WTC11 (cell line): ENCODE measurements around the gene SMAD7. TPM values are rescaled to one million over a fixed set of nuclear protein-coding genes. Genes with fewer than 3 reads are reported as not detected.
"Not testable (repeated sequence)": the region's sequence is repeated elsewhere in the genome, so short reads cannot be mapped to it uniquely, and the experiment has no call there.

Experiments
- ATAC-seq: fragments of 200-7000 bp; cut with Tn5 transposase; 2 replicates; pipeline ENCODE4 v1.10.0; 2021; ENCODE audit warnings: mild to moderate bottlenecking, moderate library complexity
- CTCF ChIA-PET: fragments of 300-600 bp; sonication (Branson Sonifier 250); formaldehyde crosslinking; loops from one replicate; lab custom pipeline; 2021; ENCODE audit warnings: antibody characterized with exemption; lab: Charles Lee
- POLR2A ChIA-PET: fragments of 350-600 bp; sonication (Branson Sonifier 250); formaldehyde crosslinking; loops from one replicate; lab custom pipeline; 2021; ENCODE audit warnings: antibody characterized with exemption; lab: Charles Lee
- DNase-seq: peaks from one replicate; pipeline ENCODE4 v3.0.0; 2021; ENCODE audit warnings: low spot score
- H3K27ac Mint-ChIP-seq: 2 replicates; pipeline ENCODE4 v1.8.0; 2021; ENCODE audit warnings: mixed read lengths
- H3K27me3 Mint-ChIP-seq: 2 replicates; pipeline ENCODE4 v1.8.0; 2021; ENCODE audit warnings: low read depth, mild to moderate bottlenecking, moderate library complexity, mixed read lengths
- H3K36me3 Mint-ChIP-seq: 2 replicates; pipeline ENCODE4 v1.8.0; 2021; ENCODE audit warnings: mixed read lengths
- H3K4me1 Mint-ChIP-seq: 2 replicates; pipeline ENCODE4 v1.8.0; 2022; ENCODE audit warnings: mixed read lengths
- H3K4me3 Mint-ChIP-seq: 2 replicates; pipeline ENCODE4 v1.8.0; 2021; ENCODE audit warnings: mild to moderate bottlenecking, moderate library complexity, mixed read lengths
- H3K9me3 Mint-ChIP-seq: 2 replicates; pipeline ENCODE4 v1.8.0; 2021; ENCODE audit warnings: mixed read lengths
- FOXP1 ChIP-seq: sonication (generic); formaldehyde crosslinking; IDR thresholded peaks from 2 replicates; pipeline ENCODE4 v1.8.0; 2022; ENCODE audit warnings: missing genetic modification reagents, mild to moderate bottlenecking, moderate library complexity, borderline replicate concordance
- GABPB1 ChIP-seq: sonication (generic); formaldehyde crosslinking; IDR thresholded peaks from 2 replicates; pipeline ENCODE4 v1.8.1; 2023; ENCODE audit warnings: mild to moderate bottlenecking, missing genetic modification reagents
- GRHL2 ChIP-seq: fragments of 250-450 bp; sonication (Bioruptor Pico); IDR thresholded peaks from 2 replicates; pipeline ENCODE4 v1.8.0; 2022; ENCODE audit warnings: mild to moderate bottlenecking, moderate library complexity; ENCODE audit not compliant: insufficient replicate concordance, severe bottlenecking
- HMGA2 ChIP-seq: fragments of 250-450 bp; sonication (Bioruptor Pico); IDR thresholded peaks from 2 replicates; pipeline ENCODE4 v1.4.0; 2021; ENCODE audit warnings: mild to moderate bottlenecking, moderate library complexity
- MXD4 ChIP-seq: fragments of 250-450 bp; sonication (Bioruptor Pico); IDR thresholded peaks from 2 replicates; pipeline ENCODE4 v1.8.0; 2021; ENCODE audit warnings: mild to moderate bottlenecking, moderate library complexity, borderline replicate concordance
- MYBL2 ChIP-seq: sonication (generic); formaldehyde crosslinking; IDR thresholded peaks from 2 replicates; pipeline ENCODE4 v1.8.1; 2023; ENCODE audit warnings: mild to moderate bottlenecking, moderate library complexity, missing genetic modification reagents
- NFATC4 ChIP-seq: fragments of 250-450 bp; sonication (Bioruptor Pico); IDR thresholded peaks from 2 replicates; pipeline ENCODE4 v1.9.0; 2021; ENCODE audit warnings: mild to moderate bottlenecking
- PRRX2 ChIP-seq: fragments of 250-450 bp; sonication (Bioruptor Pico); IDR thresholded peaks from 2 replicates; pipeline ENCODE4 v1.8.0; 2021; ENCODE audit warnings: mild to moderate bottlenecking
- ZNF121 ChIP-seq: sonication (generic); formaldehyde crosslinking; IDR thresholded peaks from 2 replicates; pipeline ENCODE4 v1.8.0; 2023; ENCODE audit warnings: missing genetic modification reagents
- ZNF138 ChIP-seq: sonication (generic); formaldehyde crosslinking; conservative IDR thresholded peaks from 2 replicates; pipeline ENCODE4 v1.8.1; 2022; ENCODE audit warnings: mild to moderate bottlenecking, moderate library complexity, missing genetic modification reagents
- ZNF232 ChIP-seq: sonication (generic); formaldehyde crosslinking; IDR thresholded peaks from 2 replicates; pipeline ENCODE4 v1.8.0; 2022; ENCODE audit warnings: mild to moderate bottlenecking, missing genetic modification reagents
- ZNF396 ChIP-seq: fragments of 250-450 bp; sonication (Bioruptor Pico); IDR thresholded peaks from 2 replicates; pipeline ENCODE4 v1.8.0; 2021; ENCODE audit warnings: mild to moderate bottlenecking, moderate library complexity, borderline replicate concordance
- ZNF416 ChIP-seq: fragments of 250-450 bp; sonication (Bioruptor Pico); IDR thresholded peaks from 2 replicates; pipeline ENCODE4 v1.9.0; 2021; ENCODE audit warnings: mild to moderate bottlenecking, inconsistent platforms
- ZNF423 ChIP-seq: fragments of 250-450 bp; sonication (Bioruptor Pico); IDR thresholded peaks from 2 replicates; pipeline ENCODE4 v2.1.2; 2022; ENCODE audit warnings: mild to moderate bottlenecking, moderate library complexity
- ZNF671 ChIP-seq: fragments of 250-450 bp; sonication (Bioruptor Pico); IDR thresholded peaks from 2 replicates; pipeline ENCODE4 v1.8.0; 2021; ENCODE audit warnings: mild to moderate bottlenecking
- total RNA-seq: library from RNA; stranded (reverse); gene quantifications from 3 replicates; pipeline ENCODE4 v1.2.3, GENCODE V29; 2021
- TF ChIP-seq, protein P1 (sequence below): sonication (generic); formaldehyde crosslinking; IDR thresholded peaks from 2 replicates; pipeline ENCODE4 v1.8.1; 2023; ENCODE audit warnings: mild to moderate bottlenecking, missing genetic modification reagents, moderate library complexity
- TF ChIP-seq, protein P2 (sequence below): fragments of 250-450 bp; sonication (Bioruptor Pico); IDR thresholded peaks from 2 replicates; pipeline ENCODE4 v1.9.0; 2021; ENCODE audit warnings: moderate library complexity, mild to moderate bottlenecking, inconsistent platforms, borderline replicate concordance
- TF ChIP-seq, protein P3 (sequence below): sonication (generic); formaldehyde crosslinking; conservative IDR thresholded peaks from 2 replicates; pipeline ENCODE4 v1.8.1; 2022; ENCODE audit warnings: mild to moderate bottlenecking, missing genetic modification reagents
- TF ChIP-seq, protein P4 (sequence below): sonication (generic); formaldehyde crosslinking; IDR thresholded peaks from 2 replicates; pipeline ENCODE4 v1.8.0; 2022; ENCODE audit warnings: mild to moderate bottlenecking, missing genetic modification reagents

The SMAD7 gene
- total RNA-seq, 1 experiment from 2014 or later, result 44.7 TPM

DNA sequence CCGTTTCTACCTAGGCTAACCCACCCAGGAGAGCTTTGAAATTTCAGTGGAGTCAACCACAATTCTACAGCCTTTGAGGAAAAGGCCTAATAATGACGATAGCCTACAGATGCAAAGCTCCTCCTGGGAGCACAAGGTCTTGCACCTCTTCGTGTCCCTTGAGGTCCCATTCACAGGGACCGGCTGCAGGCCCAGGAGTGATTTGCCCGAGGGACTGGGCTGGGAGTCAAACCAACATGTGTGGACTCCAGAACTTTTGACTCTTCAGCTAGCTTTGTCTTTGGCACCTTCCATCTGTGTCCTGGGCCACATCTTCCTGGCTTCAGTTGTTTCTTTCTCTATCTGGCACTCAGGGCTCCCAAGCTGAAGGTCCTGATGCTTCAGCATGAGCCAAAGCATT is 76.5 kb downstream of the SMAD7 start:
- Mint-ChIP-seq H3K27me3 (peaks cover 5% of the 10 kb centered on the region; the same call in 1 of the 2 replicates), H3K9me3 (no peaks in the 10 kb centered on the region), H3K4me3 (no peak overlapping the region), H3K27ac (no peak overlapping the region), H3K4me1 (peaks cover 17% of the 10 kb centered on the region), H3K36me3 (no peaks in the 10 kb centered on the region)
- DNase-seq (no peak), ATAC-seq (no peak)
- POLR2A ChIA-PET, result no interaction called here
- CTCF ChIA-PET, result interaction anchor here (0.9 kb wide), 1 partner anchor 38 kb away, joined by 3 read pairs; no protein-coding TSS in a partner anchor
- TF ChIP-seq MYBL2 (CRISPR knock-in tag) (no peak), PRRX2 (CRISPR knock-in tag) (no peak), ZNF671 (no peak), NFATC4 (no peak)

DNA sequence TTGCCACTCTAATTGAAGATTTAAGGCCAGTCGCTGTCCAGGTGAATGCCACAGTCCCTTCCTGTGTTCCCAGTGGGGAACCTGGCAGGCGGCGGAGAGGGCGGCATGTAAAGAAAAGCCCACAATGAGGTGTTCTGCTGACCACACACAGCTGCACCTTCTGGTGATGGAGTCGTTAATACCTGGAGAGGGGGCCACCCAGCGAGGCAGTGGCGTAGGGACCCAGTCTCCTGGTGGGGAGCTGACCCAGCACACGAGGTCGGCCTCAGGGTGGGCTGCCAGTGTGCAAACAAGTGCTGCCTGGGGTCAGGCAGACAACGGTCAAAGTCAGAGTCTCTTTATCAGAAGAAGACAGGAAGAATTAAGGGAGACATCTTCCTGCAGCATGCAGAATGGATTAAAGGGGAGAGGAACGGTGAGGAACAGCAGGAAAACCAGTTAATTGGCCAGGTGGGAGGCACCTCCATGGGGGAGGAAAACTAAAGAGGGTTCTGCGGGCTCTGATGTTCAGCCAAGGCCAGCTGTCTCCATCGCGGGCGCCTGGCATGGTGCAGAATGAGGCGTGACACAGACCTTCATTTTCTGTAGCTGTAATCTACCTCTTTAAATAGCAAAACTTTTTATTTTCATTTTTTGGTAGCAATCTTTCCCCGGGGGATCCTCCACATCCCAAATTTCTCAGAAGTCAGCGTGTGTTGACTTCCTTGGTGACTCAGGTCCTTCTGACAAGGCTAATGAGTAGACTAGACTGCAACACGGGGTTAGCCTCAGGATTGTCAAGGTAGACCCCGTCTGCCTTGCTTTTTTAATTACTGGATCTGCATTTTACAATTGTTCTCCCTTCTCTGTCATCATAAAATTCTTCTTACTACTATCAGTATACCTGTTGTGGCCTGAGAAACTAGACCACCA is 78.3 kb downstream of the SMAD7 start:
- DNase-seq (no peak), ATAC-seq (no peak)
- Mint-ChIP-seq H3K36me3 (no peaks in the 10 kb centered on the region), H3K27me3 (peaks cover 5% of the 10 kb centered on the region; the same call in 1 of the 2 replicates), H3K27ac (no peak overlapping the region), H3K9me3 (no peaks in the 10 kb centered on the region), H3K4me1 (peaks cover 8% of the 10 kb centered on the region), H3K4me3 (no peak overlapping the region)
- TF ChIP-seq, protein P1, sequence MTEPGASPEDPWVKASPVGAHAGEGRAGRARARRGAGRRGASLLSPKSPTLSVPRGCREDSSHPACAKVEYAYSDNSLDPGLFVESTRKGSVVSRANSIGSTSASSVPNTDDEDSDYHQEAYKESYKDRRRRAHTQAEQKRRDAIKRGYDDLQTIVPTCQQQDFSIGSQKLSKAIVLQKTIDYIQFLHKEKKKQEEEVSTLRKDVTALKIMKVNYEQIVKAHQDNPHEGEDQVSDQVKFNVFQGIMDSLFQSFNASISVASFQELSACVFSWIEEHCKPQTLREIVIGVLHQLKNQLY (CRISPR knock-in tag), result no peak
- no peak for TF ChIP-seq ZNF416 (CRISPR knock-in tag)
- TF ChIP-seq, protein P2, sequence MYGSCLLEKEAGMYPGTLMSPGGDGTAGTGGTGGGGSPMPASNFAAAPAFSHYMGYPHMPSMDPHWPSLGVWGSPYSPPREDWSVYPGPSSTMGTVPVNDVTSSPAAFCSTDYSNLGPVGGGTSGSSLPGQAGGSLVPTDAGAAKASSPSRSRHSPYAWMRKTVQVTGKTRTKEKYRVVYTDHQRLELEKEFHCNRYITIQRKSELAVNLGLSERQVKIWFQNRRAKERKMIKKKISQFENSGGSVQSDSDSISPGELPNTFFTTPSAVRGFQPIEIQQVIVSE, result no peak
- TF ChIP-seq ZNF423 (CRISPR knock-in tag), result peak; percentile 47; the same call in 1 of the 2 replicates
- CTCF ChIA-PET, result no interaction called here
- POLR2A ChIA-PET, result no interaction called here

DNA sequence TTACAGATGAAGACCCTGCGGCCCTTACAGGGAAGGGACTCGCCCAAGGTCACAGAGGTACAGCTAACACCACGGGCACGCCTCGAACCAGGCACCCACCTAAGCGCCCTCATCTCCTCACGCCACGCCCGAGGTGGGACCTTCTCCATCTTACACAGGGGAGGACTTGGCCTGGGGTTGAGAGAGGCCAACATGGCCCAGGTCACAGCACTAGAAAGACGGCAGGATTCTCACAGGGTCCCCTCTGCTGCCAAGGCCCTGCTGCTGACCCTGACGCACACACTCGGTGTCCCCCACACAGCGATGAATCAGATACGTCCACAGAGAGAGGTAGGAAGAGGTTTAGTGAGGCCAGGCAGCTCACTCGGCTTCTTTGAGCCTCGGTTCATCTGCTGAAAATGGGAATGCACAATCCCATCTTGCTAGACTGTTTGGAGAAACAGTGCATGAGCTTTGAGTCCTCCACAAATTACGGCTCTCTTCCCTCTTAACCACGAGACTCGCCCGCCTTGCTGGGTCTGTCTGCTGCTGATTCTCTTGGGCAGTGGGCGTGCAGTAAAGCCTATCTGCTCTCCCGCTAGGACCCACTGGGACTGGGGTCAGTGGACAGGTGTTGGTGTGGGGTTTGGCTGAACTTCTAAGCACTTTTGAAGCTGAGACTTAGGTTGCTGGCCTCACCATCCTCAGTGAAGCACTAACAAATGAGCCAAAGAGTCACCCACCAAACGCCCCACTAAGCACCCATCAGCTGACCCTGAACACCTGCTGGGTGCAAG is 79.2 kb downstream of the SMAD7 start:
- Mint-ChIP-seq H3K4me1 (peaks cover 8% of the 10 kb centered on the region), H3K4me3 (no peak overlapping the region), H3K27me3 (peaks cover 5% of the 10 kb centered on the region; the same call in 1 of the 2 replicates), H3K27ac (no peak overlapping the region), H3K36me3 (no peaks in the 10 kb centered on the region), H3K9me3 (no peaks in the 10 kb centered on the region)
- ATAC-seq (no peak), DNase-seq (no peak)
- TF ChIP-seq ZNF121 (CRISPR knock-in tag), result no peak
- no peak for TF ChIP-seq ZNF671
- TF ChIP-seq MXD4 (CRISPR knock-in tag), result no peak
- no peak for TF ChIP-seq GABPB1 (CRISPR knock-in tag)
- TF ChIP-seq, protein P3, sequence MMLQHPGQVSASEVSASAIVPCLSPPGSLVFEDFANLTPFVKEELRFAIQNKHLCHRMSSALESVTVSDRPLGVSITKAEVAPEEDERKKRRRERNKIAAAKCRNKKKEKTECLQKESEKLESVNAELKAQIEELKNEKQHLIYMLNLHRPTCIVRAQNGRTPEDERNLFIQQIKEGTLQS (CRISPR knock-in tag), result no peak
- TF ChIP-seq ZNF396 (CRISPR knock-in tag), result no peak
- TF ChIP-seq ZNF138 (CRISPR knock-in tag), result no peak
- no peak for TF ChIP-seq GRHL2
- no peak for TF ChIP-seq FOXP1
- no peak for TF ChIP-seq HMGA2 (CRISPR knock-in tag)
- no peak for TF ChIP-seq ZNF232 (CRISPR knock-in tag)
- TF ChIP-seq, protein P4, sequence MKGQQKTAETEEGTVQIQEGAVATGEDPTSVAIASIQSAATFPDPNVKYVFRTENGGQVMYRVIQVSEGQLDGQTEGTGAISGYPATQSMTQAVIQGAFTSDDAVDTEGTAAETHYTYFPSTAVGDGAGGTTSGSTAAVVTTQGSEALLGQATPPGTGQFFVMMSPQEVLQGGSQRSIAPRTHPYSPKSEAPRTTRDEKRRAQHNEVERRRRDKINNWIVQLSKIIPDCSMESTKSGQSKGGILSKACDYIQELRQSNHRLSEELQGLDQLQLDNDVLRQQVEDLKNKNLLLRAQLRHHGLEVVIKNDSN (CRISPR knock-in tag), result no peak
- no peak for TF ChIP-seq ZNF423 (CRISPR knock-in tag)
- POLR2A ChIA-PET, result no interaction called here
- CTCF ChIA-PET, result no interaction called here

DNA sequence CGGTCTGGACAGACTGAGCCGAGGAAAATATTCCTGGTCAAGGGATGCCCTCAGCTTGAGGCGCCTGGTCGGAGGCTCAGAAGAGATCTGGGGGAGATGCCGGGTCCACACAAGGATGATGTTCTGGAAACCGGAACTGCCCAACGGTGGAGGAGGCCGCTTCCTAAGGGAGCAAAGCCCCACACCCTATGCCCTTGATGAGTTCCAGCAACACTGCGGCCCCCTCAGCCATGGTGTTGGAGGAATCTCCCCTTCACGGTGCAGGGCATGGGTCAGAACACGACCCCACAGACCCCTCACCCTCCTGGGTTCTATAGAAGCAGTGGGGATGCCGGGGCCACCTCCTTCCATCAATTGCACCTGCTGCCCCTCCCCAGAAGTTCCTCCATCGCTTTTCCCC is 79.8 kb downstream of the SMAD7 start:
- H3K27me3 Mint-ChIP-seq, H3K9me3 Mint-ChIP-seq, ATAC-seq, H3K27ac Mint-ChIP-seq, CTCF ChIA-PET, POLR2A ChIA-PET, H3K36me3 Mint-ChIP-seq, H3K4me1 Mint-ChIP-seq, DNase-seq, H3K4me3 Mint-ChIP-seq: not testable (repeated sequence)
